Cortex of kidney (tissue), 1 donor: ENCODE results near the gene ANKRD13D.

ENCODE experiments used
- DNase-seq: peaks from one replicate; lab custom pipeline; 2025; lab: John Stamatoyannopoulos, UW

The ANKRD13D gene

DNA sequence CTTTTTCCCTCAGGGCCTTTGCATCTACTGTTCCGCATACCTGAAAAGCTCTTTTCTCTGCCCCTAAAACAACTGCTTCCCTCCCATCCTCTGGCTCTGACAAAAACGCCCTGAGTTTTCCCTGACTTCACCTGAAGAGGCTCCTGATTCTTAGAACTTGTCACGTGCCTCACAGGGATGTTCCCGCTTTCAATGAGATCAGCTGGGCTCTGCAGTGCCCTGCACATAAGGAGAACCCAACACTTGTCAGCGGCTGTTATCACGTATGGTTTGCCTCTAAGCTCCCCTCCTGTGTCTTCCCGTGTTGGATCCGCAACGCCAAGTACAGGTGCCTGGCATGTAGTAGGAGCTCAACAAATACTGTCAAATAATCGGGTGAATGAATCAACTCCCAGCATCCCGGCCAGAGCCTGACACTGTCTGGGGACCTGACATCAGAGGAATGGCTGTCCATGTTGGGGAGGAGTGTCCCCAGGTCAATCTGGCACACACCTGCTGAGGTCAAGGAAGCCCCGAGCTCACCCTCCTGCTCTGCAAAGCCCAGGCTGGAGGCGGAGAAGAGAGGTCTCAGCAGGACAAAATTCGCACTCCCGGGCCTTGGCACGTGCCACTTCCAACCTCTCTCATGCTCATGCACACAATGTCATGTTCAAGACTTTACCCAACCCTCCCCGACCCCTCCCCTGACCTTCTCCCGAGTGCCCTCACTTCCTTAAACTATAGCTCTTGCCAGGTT, 27.0 kb upstream of the ANKRD13D start:
- no peak for DNase-seq

DNA sequence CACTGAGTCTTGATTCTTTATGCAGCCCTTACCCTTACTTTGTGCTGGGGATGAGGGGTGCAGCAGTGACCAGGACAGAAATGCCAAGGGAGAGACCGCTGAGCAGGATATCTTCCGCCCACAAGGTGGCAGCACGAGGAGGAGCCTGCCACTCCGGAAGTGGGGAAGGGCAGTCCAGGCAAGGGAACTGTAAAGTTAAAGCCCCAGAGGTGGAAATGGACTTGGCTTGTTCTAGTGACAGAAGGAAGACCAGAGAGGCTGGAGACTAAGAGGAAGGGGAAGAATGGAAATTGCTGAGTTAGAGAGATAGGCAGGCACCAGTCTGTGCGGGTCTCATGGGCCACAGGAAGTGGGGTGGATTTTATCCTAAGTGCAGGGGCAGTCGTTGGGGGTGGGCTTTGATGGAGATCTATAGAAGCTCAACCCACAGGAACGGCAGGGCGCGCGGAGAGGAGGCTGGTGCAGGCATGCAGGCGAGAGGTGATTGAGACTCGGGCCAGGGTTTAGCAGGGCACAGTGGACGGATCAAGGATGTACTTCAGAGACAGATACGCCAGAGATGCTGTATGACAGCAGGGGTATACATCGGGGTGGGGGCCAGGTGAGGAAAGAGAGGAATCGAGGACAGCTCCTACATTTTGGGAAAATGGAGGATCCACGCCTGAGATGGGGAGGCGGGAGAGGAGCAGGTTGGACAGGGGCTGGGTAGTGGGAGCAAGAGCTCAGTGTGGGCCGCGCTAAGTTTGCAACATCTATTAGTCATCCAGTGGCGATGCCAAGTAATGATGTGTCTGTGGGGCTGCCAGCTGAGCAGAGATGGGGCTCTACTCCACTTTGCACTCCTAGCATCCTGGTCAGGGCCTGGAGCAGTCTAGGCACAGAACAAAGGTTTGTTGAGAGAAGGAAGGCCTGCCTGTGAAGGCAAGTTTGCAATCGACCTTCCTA, 26.1 kb upstream of the ANKRD13D start:
- no peak for DNase-seq

GRCh38 chr11:67264260-67264659, 24.8 kb upstream of the ANKRD13D start:
- no peak for DNase-seq

DNA sequence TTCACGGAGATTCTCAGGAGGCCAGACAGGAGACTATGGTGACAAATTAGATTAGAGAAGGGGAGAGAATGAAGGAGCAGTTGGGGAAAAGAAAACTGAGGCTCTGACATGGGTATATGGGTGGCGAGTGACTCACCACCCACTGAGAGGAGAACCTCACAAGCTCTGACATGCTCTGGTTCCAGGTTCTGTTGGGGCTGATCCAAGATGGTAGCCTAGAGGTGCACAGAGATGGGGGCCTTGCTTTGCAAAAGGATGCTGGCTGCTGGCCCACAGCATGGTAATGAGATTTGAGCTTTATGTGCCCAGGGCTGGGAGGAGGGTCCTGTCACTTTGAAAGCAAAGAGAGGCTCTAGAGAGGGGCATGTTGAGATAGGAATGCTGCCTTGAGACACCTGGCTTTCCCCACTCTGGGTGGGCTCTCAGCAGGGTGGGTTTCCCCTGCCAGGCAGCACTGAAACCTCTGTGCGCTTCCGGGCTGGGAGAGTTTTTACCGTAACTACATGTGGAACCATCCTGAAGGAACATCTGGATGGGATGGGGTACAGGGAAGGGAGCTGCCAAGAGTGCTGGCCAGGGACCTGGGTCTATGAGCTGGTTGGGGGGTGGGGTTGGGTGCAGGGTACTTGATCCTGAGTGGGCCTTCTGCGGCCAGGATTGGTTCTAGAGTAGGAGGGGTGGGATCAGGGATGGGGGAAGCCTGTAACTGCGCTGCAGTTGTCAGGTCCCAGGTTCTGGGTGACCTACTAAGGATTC, 24.0 kb upstream of the ANKRD13D start:
- no peak for DNase-seq

- DNase-seq = no peak
Observed at GRCh38 chr11:67265633-67266448, 23.3 kb upstream of the ANKRD13D start.

GRCh38 chr11:67266449-67267187, 22.5 kb upstream of the ANKRD13D start, which contains the start of gene GRK2:
Gene GRK2, plus strand, starts transcription at chr11:67266473. Its CDS starts 227 bp downstream, at chr11:67266700.
- no peak for DNase-seq

- no peak for DNase-seq
Observed at GRCh38 chr11:67267188-67268080, 21.7 kb upstream of the ANKRD13D start.

DNA sequence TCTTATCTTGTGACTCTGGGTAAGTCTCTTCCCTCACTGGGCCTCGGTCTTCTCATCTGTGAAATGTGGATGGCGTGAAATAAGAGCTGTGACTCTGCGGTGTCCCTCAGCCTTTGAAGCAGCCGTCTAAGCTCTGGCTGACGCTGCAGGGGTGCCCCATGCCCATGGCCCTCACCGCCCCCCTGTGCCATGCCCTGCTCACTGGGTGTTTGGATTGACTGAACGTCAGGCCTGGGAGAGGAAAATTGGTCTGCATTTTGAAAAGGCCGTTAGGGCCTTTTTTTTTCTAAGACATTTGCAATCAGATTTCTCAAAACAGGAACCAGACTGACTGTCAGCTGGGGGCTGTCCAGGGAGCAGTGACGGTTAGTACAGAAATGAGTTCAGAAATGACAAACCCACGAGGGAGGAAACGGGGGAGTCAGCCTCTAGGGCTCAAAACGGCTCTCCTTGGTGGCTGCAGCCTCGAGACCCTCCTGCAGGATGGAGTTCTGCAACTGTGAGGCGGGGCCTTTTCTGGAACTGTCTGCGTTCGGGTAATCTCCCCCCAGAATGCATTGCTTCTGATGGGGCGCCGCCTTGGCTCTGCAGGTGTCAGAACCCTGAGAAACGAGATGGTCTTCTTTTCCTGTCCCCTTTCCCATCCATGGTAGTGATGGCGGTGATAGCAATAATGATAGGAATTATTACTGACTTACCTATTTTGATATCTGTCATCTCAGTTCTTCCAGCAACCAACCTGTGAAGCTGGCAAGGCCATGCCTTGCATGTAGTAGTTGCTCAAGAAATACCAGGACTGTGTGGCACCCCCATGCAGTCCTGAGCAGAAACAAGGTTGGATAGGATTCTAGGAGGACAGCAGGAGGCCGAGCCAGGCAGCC, 20.8 kb upstream of the ANKRD13D start:
- DNase-seq = no peak

GRCh38 chr11:67268962-67269268, 20.2 kb upstream of the ANKRD13D start:
- DNase-seq = no peak

DNA sequence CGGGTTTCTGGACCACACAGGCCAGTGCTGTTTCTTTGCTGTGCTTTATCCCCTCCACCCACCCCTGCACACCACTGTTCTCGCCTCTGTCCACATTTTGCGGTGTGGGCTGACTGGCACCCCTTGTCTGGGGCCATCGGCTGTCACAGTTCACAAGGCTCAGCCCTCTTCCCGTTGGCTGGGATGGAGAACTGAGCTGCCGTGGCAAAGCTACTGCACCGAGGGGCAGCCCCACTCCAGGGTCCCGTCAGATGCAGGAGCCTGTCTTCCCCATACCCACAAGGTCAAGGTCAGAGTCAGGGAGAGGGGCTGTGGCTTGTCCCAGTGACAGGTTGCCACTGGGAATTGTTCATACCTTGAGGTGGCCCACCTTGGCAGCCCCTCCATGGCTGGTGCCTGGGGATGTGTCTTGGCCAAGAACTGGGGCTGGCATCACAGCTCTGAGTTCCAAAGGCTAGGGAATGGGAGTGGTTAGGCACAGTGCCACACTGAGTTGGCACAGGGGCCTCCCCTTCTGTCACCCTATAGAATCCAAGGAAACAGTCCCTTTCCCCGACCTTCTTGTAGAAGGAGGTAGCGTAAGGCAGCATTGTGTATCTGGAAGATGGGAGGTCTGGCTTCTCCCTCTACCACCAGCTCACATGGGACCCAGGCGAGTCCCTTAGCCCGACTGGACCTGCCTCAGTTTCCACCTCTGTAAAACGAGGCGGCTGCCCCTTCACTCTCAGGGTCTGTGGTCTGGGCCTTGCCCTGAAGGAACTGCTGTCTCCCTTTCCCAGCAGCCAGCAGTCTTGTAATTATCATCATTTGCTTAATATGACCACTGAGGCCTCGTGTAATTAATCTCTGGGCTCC, 19.5 kb upstream of the ANKRD13D start:
- DNase-seq = no peak

GRCh38 chr11:67270256-67271204, 18.6 kb upstream of the ANKRD13D start:
- no peak for DNase-seq

GRCh38 chr11:67271205-67271540, 17.9 kb upstream of the ANKRD13D start:
- no peak for DNase-seq

DNA sequence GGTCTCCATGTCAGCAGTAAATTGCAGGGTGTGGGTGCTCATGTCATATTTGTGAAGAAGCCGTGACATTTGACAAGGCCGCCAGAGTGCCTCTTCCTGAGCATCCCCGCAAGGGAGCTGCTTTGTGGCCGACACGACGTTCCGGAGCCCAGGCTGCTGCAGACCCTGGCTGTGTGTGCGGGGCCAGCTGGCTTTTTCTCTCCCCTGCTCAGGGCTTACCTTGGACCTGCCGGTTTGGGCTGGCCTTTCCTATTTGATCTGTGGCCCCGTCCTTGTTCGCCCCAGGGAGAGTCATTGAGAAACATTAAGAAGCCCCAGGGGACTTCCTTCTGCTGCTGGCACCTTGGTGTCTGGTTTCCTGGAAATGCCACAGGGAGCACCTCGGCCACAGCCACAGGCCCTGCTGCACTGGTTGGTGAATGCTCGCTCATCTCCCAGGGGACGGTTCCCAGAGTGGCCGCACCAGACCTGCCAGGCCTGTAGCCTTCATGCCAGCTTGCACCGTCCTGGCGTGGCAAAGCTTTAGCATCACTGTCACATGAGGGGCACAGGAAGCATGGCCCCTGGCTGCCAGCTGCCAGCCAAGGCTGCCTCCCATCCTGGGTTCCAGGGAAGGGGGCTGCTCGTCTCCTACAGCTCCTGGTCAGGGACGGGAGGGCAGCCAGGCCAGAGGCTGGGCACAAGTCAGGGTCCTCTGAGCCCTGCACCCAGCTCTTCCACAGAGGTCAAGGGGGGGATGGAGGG, 17.4 kb upstream of the ANKRD13D start:
- no peak for DNase-seq

DNA sequence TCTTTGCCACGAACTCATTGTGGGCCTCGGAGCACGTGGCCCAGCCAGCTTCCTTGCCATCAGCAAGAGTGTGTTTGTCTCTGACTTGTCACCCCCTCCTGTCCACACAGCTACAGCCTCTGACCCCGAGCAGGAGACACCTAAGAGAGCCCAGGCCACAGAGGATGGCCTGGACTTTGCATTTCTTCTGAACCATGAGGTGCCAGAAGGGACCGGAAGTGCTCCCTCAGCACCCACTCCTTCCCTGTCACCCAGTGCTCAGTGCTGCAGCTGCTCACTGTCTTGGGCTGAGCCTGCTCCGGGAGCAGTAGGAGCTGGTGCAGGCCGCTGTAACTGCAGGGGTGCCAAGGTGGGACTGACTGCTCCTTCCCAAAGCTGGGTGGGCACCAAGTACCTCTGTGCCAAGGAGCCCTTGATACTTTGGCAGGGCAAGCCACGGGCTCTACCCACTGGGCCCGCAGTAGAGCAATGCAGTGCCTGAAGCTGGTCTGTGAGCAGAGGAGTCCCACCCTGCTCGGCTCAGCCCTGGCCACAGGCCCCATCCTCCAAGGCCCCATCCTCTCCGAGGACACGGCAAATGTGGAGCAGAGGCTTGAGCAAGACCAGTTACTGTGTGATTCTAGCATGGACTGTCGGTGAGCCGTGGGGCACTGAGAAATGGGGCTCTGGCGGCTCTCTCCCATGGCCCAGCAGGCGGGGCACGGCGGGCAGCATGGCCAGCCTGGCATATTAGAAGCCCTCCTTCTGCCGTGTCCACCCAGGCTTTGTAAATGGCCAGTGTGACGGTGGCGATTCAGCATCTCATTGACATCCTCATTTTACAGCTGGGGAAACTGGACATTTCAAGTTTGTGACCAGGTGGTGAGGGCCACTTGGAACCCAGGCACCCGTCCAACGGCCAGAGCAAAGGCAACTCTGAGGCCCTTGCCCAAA, 16.5 kb upstream of the ANKRD13D start:
- DNase-seq = no peak
